ENCODE measurements around the gene GRAMD4. TPM values are rescaled to one million over a fixed set of nuclear protein-coding genes. Genes with fewer than 3 reads are reported as not detected.

Gene GRAMD4
- polyA plus RNA-seq, 2 of the 4 experiments (the other 2 are of a cell fraction) = 7.7 to 13.1 TPM

GRCh38 chr22:46657655-46657953 is 37.4 kb downstream of the GRAMD4 start:
- ChIA-PET POLR2A (no interaction called here), CTCF (no interaction called here)
- 93% methylated on average over 3 of the region's 10 CpGs for WGBS (ENCODE audit: missing lambda C conversion rate)
- FAIRE-seq = no peak
- no peak for ATAC-seq
- no peak for DNase-seq (ENCODE audit: low read depth in 1 of 2, low spot score in 1 of 2)
- no peak overlapping the region for H3K4me3 ChIP-seq
- H3K4me1 ChIP-seq = peaks cover 31% of the 10 kb centered on the region
- TF ChIP-seq RARB (CRISPR knock-in tag; IDR thresholded peaks at IDR 0.05) (no peak), NPAS2 (CRISPR knock-in tag; IDR thresholded peaks at IDR 0.05; ENCODE audit: borderline replicate concordance) (no peak), HOXB13 (CRISPR knock-in tag; IDR thresholded peaks at IDR 0.05; ENCODE audit: low read depth) (no peak), PBX3 (IDR thresholded peaks at IDR 0.05) (no peak), HMGXB4 (CRISPR knock-in tag; IDR thresholded peaks at IDR 0.05; ENCODE audit: borderline replicate concordance) (no peak), CEBPB (IDR thresholded peaks at IDR 0.05) (no peak), HOXA7 (CRISPR knock-in tag; IDR thresholded peaks at IDR 0.05) (no peak), MAX (IDR thresholded peaks at IDR 0.05) (no peak)
- H3K9me3 ChIP-seq = no peaks in the 10 kb centered on the region
- H3K27ac ChIP-seq = no peak overlapping the region
- H3K4me2 ChIP-seq = no peak overlapping the region

GRCh38 chr22:46657996-46658947 is 38.1 kb downstream of the GRAMD4 start:
- POLR2A ChIA-PET = no interaction called here
- no peak overlapping the region for H3K4me2 ChIP-seq
- no peaks in the 10 kb centered on the region for H3K9me3 ChIP-seq
- DNase-seq (ENCODE audit: low read depth in 1 of 2, low spot score in 1 of 2) (no peak), ATAC-seq (no peak), FAIRE-seq (no peak)
- CTCF ChIA-PET = interaction anchor here (0.9 kb wide), 1 partner anchor 12 kb away, joined by 3 read pairs; no protein-coding TSS in a partner anchor
- peaks cover 24% of the 10 kb centered on the region for H3K4me1 ChIP-seq
- no peak overlapping the region for H3K4me3 ChIP-seq
- 89% methylated on average over 20 of the region's 37 CpGs for WGBS (ENCODE audit: missing lambda C conversion rate)
- TF ChIP-seq HOXA7 (CRISPR knock-in tag; IDR thresholded peaks at IDR 0.05) (no peak), REST (IDR thresholded peaks at IDR 0.05) (no peak)
- no peak overlapping the region for H3K27ac ChIP-seq

- Histone ChIP-seq H3K9me3 (no peaks in the 10 kb centered on the region), H3K4me2 (no peak overlapping the region), H3K4me3 (no peak overlapping the region), H3K27ac (no peak overlapping the region), H3K4me1 (peaks cover 19% of the 10 kb centered on the region)
- CTCF ChIA-PET = interaction anchor here (0.9 kb wide), 1 partner anchor 11 kb away, joined by 3 read pairs; no protein-coding TSS in a partner anchor
- no peak for DNase-seq (ENCODE audit: low read depth in 1 of 2, low spot score in 1 of 2)
- FAIRE-seq = no peak
- ATAC-seq = no peak
- POLR2A ChIA-PET = no interaction called here
- WGBS (ENCODE audit: missing lambda C conversion rate) = 92% methylated on average over 13 of the region's 14 CpGs
- TF ChIP-seq REST (IDR thresholded peaks at IDR 0.05) (no peak), CEBPB (IDR thresholded peaks at IDR 0.05) (no peak), ZSCAN20 (CRISPR knock-in tag; IDR thresholded peaks at IDR 0.05) (no peak), HOXB13 (CRISPR knock-in tag; IDR thresholded peaks at IDR 0.05; ENCODE audit: low read depth) (no peak), PBX3 (IDR thresholded peaks at IDR 0.05) (no peak), E2F6 (IDR thresholded peaks at IDR 0.05; ENCODE audit: borderline replicate concordance, low read depth) (no peak), HOXB5 (CRISPR knock-in tag; IDR thresholded peaks at IDR 0.05) (no peak), RAD21 (conservative IDR thresholded peaks at IDR 0.05 in 1 of 2, IDR thresholded peaks at IDR 0.05 in 1 of 2) (no peak)
Measured at GRCh38 chr22:46659059-46659790, 39.0 kb downstream of the GRAMD4 start.
